Measurements from ENCODE around the gene C2.
"Not testable (repeated sequence)": the region's sequence is repeated elsewhere in the genome, so short reads cannot be mapped to it uniquely, and the experiment has no call there.

The C2 gene

DNA sequence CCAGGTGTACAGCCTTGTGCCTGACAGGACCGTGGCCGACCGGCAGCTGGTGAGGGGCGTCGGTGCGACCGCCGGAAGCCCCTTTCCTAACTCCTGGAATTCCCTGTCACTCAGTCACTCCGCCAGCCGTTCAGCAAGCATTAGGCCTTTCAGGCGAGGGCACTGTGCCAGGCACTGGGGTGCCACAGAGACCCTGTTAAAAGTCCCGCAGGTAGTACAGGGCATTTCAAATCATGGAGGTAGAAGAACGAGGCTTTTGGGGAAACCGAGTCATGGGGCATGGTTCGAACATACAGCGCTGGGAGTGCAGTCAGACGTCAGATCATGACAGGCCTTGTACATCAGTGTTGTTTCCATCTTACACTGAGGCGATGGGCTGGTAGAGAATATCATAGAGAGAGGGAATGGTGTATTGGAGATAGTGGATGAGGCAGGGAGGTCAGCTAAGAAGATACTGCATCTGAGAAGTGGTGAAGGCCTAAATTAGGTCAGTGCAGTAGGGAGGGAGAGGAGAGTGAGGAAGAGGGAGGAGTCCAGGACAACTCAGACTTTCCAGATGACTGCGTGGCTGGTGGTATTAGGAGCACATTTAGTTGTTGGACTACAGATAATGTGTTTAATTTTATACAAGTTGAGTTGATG, 45.3 kb downstream of the C2 start:
- DNase-seq = no peak
- WGBS (ENCODE audit: insufficient coverage) = 12% methylated on average over 19 of the region's 19 CpGs
- ChIA-PET POLR2A (interaction anchor here (0.6 to 2.6 kb wide), 4 partner anchors 14 to 433 kb away, joined by 3 to 12 read pairs (median 4); partner anchors contain the start of genes NELFE and SKIC2), CTCF (interaction anchor here (6.2 kb wide), 1 partner anchor 14 kb away, joined by 37 read pairs; the partner anchor contains the start of genes NELFE and SKIC2)
- no peaks in the 10 kb centered on the region for H3K9me3 ChIP-seq (ENCODE audit: control extremely low read depth in 1 of 5, control insufficient read depth in 4 of 5, insufficient read depth in 2 of 5, low read depth in 1 of 5, low read length in 4 of 5)
- peak overlapping the region; percentile 98 to 99 for H3K27ac ChIP-seq (ENCODE audit: insufficient read depth in 1 of 2, low read depth in 1 of 2, low read length in 2 of 2, poor library complexity in 1 of 2, severe bottlenecking in 2 of 2)
- peak overlapping the region; percentile 80 to 95 (median 87) for H3K4me3 ChIP-seq (ENCODE audit: control insufficient read depth in 1 of 7, extremely low read depth in 1 of 7, insufficient read depth in 4 of 7, low read depth in 2 of 7, low read length in 6 of 7)
- H3K4me1 ChIP-seq (ENCODE audit: control extremely low read depth in 1 of 4, control insufficient read depth in 4 of 4, insufficient read depth in 4 of 4, low read length in 3 of 4) = peaks cover 3 to 27% (median 23%) of the 10 kb centered on the region in 4 experiments
- peaks cover 3 to 29% (median 24%) of the 10 kb centered on the region in 4 experiments for H3K36me3 ChIP-seq (ENCODE audit: control insufficient read depth in 4 of 4, insufficient read depth in 4 of 4, low read length in 3 of 4)
- no peaks in the 10 kb centered on the region for H3K27me3 ChIP-seq (replicated peaks in 2 of 5; ENCODE audit: control insufficient read depth in 4 of 5, insufficient read depth in 5 of 5, low read length in 4 of 5)

DNA sequence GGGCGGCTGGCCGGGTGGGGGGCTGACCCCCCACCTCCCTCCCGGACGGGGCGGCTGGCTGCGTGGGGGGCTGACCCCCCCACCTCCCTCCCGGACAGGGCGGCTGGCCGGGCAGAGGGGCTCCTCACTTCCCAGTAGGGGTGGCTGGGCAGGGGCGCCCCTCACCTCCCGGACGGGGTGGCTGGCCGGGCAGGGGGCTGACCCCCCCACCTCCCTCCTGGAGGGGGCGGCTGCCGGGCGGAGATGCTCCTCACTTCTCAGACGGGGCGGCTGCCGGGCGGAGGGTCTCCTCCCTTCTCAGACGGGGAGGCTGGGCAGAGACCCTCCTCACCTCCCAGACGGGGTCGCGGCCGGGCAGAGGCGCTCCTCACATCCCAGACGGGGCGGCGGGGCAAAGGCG, 48.5 kb downstream of the C2 start:
- Histone ChIP-seq H3K36me3 (ENCODE audit: control insufficient read depth in 4 of 4, insufficient read depth in 4 of 4, low read length in 3 of 4) (peaks cover 0 to 11% (median 6%) of the 10 kb centered on the region in 4 experiments), H3K4me1 (ENCODE audit: control extremely low read depth in 1 of 4, control insufficient read depth in 4 of 4, insufficient read depth in 4 of 4, low read length in 3 of 4) (peaks cover 3 to 20% (median 17%) of the 10 kb centered on the region in 4 experiments)
- H3K27me3 ChIP-seq (replicated peaks in 2 of 5; ENCODE audit: control insufficient read depth in 4 of 5, insufficient read depth in 5 of 5, low read length in 4 of 5); H3K4me3 ChIP-seq (ENCODE audit: control insufficient read depth in 1 of 7, extremely low read depth in 1 of 7, insufficient read depth in 4 of 7, low read depth in 2 of 7, low read length in 6 of 7); H3K27ac ChIP-seq (ENCODE audit: insufficient read depth in 1 of 2, low read depth in 1 of 2, low read length in 2 of 2, poor library complexity in 1 of 2, severe bottlenecking in 2 of 2); CTCF ChIA-PET; DNase-seq; H3K9me3 ChIP-seq (ENCODE audit: control extremely low read depth in 1 of 5, control insufficient read depth in 4 of 5, insufficient read depth in 2 of 5, low read depth in 1 of 5, low read length in 4 of 5): not testable (repeated sequence)
- WGBS (ENCODE audit: insufficient coverage) = 100% methylated on average over 1 of the region's 30 CpGs
- POLR2A ChIA-PET = interaction anchor here (0.6 kb wide), 1 partner anchor 87 kb away, joined by 3 read pairs; no protein-coding TSS in a partner anchor

DNA sequence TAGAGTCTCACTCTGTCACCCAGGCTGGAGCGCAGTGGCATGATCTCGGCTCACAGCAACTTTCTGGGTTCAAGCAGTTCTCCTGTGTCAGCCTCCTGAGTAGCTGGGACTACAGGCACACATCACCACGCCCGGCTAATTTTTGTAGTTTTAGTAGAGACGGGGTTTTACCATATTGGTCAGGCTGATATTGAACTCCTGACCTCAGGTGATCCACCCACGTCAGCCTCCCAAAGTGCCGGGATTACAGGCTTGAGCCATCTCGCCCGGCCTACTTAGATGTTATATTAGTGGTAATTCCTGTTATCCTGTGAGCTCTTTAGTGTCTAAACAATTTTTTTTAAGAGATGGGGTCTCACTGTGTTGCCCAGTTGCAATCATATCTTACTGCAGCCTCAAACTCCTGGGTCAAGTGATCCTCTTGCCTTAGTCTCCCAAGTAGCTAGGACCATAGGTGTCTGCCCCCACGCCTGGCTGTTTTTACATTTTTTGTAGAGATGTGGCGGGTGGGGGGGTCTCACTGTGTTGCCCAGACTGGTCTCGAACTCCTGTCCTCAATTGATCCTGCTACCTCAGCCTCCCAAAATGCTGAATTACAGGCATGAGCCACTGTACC, 50.4 kb downstream of the C2 start:
- Histone ChIP-seq H3K36me3 (ENCODE audit: control insufficient read depth in 4 of 4, insufficient read depth in 4 of 4, low read length in 3 of 4) (peaks cover 0 to 11% (median 6%) of the 10 kb centered on the region in 4 experiments), H3K4me1 (ENCODE audit: control extremely low read depth in 1 of 4, control insufficient read depth in 4 of 4, insufficient read depth in 4 of 4, low read length in 3 of 4) (peaks cover 0 to 9% (median 6%) of the 10 kb centered on the region in 4 experiments), H3K4me3 (ENCODE audit: control insufficient read depth in 1 of 7, extremely low read depth in 1 of 7, insufficient read depth in 4 of 7, low read depth in 2 of 7, low read length in 6 of 7) (no peak overlapping the region), H3K27ac (ENCODE audit: insufficient read depth in 1 of 2, low read depth in 1 of 2, low read length in 2 of 2, poor library complexity in 1 of 2, severe bottlenecking in 2 of 2) (no peak overlapping the region), H3K9me3 (ENCODE audit: control extremely low read depth in 1 of 5, control insufficient read depth in 4 of 5, insufficient read depth in 2 of 5, low read depth in 1 of 5, low read length in 4 of 5) (no peaks in the 10 kb centered on the region), H3K27me3 (replicated peaks in 2 of 5; ENCODE audit: control insufficient read depth in 4 of 5, insufficient read depth in 5 of 5, low read length in 4 of 5) (no peaks in the 10 kb centered on the region)
- POLR2A ChIA-PET = no interaction called here
- CTCF ChIA-PET = no interaction called here
- no peak for DNase-seq
- WGBS (ENCODE audit: insufficient coverage) = 97% methylated on average over 9 of the region's 12 CpGs

GRCh38 chr6:31978831-31979230, 51.3 kb downstream of the C2 start:
- ChIA-PET CTCF (interaction anchor here (1.1 kb wide), 1 partner anchor 68 kb away, joined by 3 read pairs; no protein-coding TSS in a partner anchor), POLR2A (no interaction called here)
- H3K4me3 ChIP-seq (ENCODE audit: control insufficient read depth in 1 of 7, extremely low read depth in 1 of 7, insufficient read depth in 4 of 7, low read depth in 2 of 7, low read length in 6 of 7) = no peak overlapping the region
- H3K36me3 ChIP-seq (ENCODE audit: control insufficient read depth in 4 of 4, insufficient read depth in 4 of 4, low read length in 3 of 4) = peaks cover 0 to 11% (median 6%) of the 10 kb centered on the region in 4 experiments
- no peak overlapping the region for H3K27ac ChIP-seq (ENCODE audit: insufficient read depth in 1 of 2, low read depth in 1 of 2, low read length in 2 of 2, poor library complexity in 1 of 2, severe bottlenecking in 2 of 2)
- no peak for DNase-seq
- no peaks in the 10 kb centered on the region for H3K9me3 ChIP-seq (ENCODE audit: control extremely low read depth in 1 of 5, control insufficient read depth in 4 of 5, insufficient read depth in 2 of 5, low read depth in 1 of 5, low read length in 4 of 5)
- WGBS (ENCODE audit: insufficient coverage) = 100% methylated on average over 4 of the region's 5 CpGs
- H3K4me1 ChIP-seq (ENCODE audit: control extremely low read depth in 1 of 4, control insufficient read depth in 4 of 4, insufficient read depth in 4 of 4, low read length in 3 of 4) = peaks cover 0 to 6% (median 0%) of the 10 kb centered on the region in 4 experiments
- H3K27me3 ChIP-seq (replicated peaks in 2 of 5; ENCODE audit: control insufficient read depth in 4 of 5, insufficient read depth in 5 of 5, low read length in 4 of 5) = no peaks in the 10 kb centered on the region

- ChIA-PET CTCF (interaction anchor here (1.0 to 1.1 kb wide), 2 partner anchors 28 to 68 kb away, joined by 3 read pairs; no protein-coding TSS in a partner anchor), POLR2A (no interaction called here)
- no peak for DNase-seq
- Histone ChIP-seq H3K27me3 (replicated peaks in 2 of 5; ENCODE audit: control insufficient read depth in 4 of 5, insufficient read depth in 5 of 5, low read length in 4 of 5) (no peaks in the 10 kb centered on the region), H3K27ac (ENCODE audit: insufficient read depth in 1 of 2, low read depth in 1 of 2, low read length in 2 of 2, poor library complexity in 1 of 2, severe bottlenecking in 2 of 2) (peak overlapping the region in 1 of 2 experiments; percentile 49), H3K4me1 (ENCODE audit: control extremely low read depth in 1 of 4, control insufficient read depth in 4 of 4, insufficient read depth in 4 of 4, low read length in 3 of 4) (peaks cover 0 to 6% (median 0%) of the 10 kb centered on the region in 4 experiments), H3K36me3 (ENCODE audit: control insufficient read depth in 4 of 4, insufficient read depth in 4 of 4, low read length in 3 of 4) (peaks cover 0 to 11% (median 6%) of the 10 kb centered on the region in 4 experiments), H3K4me3 (ENCODE audit: control insufficient read depth in 1 of 7, extremely low read depth in 1 of 7, insufficient read depth in 4 of 7, low read depth in 2 of 7, low read length in 6 of 7) (no peak overlapping the region), H3K9me3 (ENCODE audit: control extremely low read depth in 1 of 5, control insufficient read depth in 4 of 5, insufficient read depth in 2 of 5, low read depth in 1 of 5, low read length in 4 of 5) (no peaks in the 10 kb centered on the region)
- WGBS (ENCODE audit: insufficient coverage) = 96% methylated on average over 3 of the region's 3 CpGs
These were observed 51.9 kb downstream of the C2 start for GRCh38 chr6:31979238-31979898.

- DNase-seq; POLR2A ChIA-PET; H3K4me1 ChIP-seq (ENCODE audit: control extremely low read depth in 1 of 4, control insufficient read depth in 4 of 4, insufficient read depth in 4 of 4, low read length in 3 of 4); H3K27ac ChIP-seq (ENCODE audit: insufficient read depth in 1 of 2, low read depth in 1 of 2, low read length in 2 of 2, poor library complexity in 1 of 2, severe bottlenecking in 2 of 2); H3K27me3 ChIP-seq (replicated peaks in 2 of 5; ENCODE audit: control insufficient read depth in 4 of 5, insufficient read depth in 5 of 5, low read length in 4 of 5); H3K4me3 ChIP-seq (ENCODE audit: control insufficient read depth in 1 of 7, extremely low read depth in 1 of 7, insufficient read depth in 4 of 7, low read depth in 2 of 7, low read length in 6 of 7); H3K9me3 ChIP-seq (ENCODE audit: control extremely low read depth in 1 of 5, control insufficient read depth in 4 of 5, insufficient read depth in 2 of 5, low read depth in 1 of 5, low read length in 4 of 5): not testable (repeated sequence)
- CTCF ChIA-PET = interaction anchor here (1.0 kb wide), 1 partner anchor 29 kb away, joined by 3 read pairs; no protein-coding TSS in a partner anchor
- H3K36me3 ChIP-seq (ENCODE audit: control insufficient read depth in 4 of 4, insufficient read depth in 4 of 4, low read length in 3 of 4) = peaks cover 0 to 11% (median 6%) of the 10 kb centered on the region in 4 experiments
- WGBS (ENCODE audit: insufficient coverage) = 100% methylated on average over 1 of the region's 13 CpGs
These were observed 52.8 kb downstream of the C2 start for GRCh38 chr6:31980195-31980876.

All from common myeloid progenitor, CD34-positive (primary cell).